Measurements from ENCODE around the gene CADPS. TPM values are rescaled to one million over a fixed set of nuclear protein-coding genes. Genes with fewer than 3 reads are reported as not detected.

The CADPS gene
- total and polyA plus RNA-seq, 11 donors = 3.6 to 37.8 (median 12.9) TPM

DNA sequence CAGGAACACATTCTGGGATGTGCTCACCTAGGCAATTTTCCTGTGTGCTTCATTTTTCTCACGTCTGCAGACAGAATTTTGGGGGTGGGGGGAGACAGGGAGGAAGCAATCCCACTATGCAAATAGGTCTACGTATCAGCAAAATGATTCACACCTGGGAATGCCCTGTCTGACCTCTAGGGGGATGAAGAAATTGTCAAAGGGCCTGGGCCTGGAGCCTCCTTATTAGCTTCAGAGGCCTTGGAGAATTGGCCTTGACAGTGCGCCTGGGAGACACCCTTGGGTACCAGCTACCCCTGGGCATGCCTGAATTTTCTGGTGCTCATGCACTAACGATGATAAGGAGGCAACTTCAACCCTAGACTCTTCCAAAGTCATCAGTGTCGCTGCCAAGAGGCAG is 207.5 kb downstream of the CADPS start:
- ATAC-seq = no peak
- Histone ChIP-seq H3K27ac (no peak overlapping the region), H3K9me3 (no peaks in the 10 kb centered on the region), H3K36me3 (no peaks in the 10 kb centered on the region), H3K27me3 (no peaks in the 10 kb centered on the region), H3K4me3 (no peak overlapping the region), H3K4me1 (peaks cover 0 to 10% (median 0%) of the 10 kb centered on the region in 12 donors)
- intact Hi-C loops (cut with DNase I) = loop anchor here (2.0 to 10.0 kb wide), 11 partner anchors 45 to 560 kb away; partner anchors contain the start of gene CADPS (in 1 of the 10)
- DNase-seq = no peak
- TF ChIP-seq POLR2A (IDR thresholded peaks at IDR 0.05) = no peak
- TF ChIP-seq, protein P1, sequence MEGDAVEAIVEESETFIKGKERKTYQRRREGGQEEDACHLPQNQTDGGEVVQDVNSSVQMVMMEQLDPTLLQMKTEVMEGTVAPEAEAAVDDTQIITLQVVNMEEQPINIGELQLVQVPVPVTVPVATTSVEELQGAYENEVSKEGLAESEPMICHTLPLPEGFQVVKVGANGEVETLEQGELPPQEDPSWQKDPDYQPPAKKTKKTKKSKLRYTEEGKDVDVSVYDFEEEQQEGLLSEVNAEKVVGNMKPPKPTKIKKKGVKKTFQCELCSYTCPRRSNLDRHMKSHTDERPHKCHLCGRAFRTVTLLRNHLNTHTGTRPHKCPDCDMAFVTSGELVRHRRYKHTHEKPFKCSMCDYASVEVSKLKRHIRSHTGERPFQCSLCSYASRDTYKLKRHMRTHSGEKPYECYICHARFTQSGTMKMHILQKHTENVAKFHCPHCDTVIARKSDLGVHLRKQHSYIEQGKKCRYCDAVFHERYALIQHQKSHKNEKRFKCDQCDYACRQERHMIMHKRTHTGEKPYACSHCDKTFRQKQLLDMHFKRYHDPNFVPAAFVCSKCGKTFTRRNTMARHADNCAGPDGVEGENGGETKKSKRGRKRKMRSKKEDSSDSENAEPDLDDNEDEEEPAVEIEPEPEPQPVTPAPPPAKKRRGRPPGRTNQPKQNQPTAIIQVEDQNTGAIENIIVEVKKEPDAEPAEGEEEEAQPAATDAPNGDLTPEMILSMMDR (IDR thresholded peaks at IDR 0.05) = no peak
- WGBS, 4 donors = 69 to 79% (median 73%) methylated on average over 5 of the region's 5 CpGs

DNA sequence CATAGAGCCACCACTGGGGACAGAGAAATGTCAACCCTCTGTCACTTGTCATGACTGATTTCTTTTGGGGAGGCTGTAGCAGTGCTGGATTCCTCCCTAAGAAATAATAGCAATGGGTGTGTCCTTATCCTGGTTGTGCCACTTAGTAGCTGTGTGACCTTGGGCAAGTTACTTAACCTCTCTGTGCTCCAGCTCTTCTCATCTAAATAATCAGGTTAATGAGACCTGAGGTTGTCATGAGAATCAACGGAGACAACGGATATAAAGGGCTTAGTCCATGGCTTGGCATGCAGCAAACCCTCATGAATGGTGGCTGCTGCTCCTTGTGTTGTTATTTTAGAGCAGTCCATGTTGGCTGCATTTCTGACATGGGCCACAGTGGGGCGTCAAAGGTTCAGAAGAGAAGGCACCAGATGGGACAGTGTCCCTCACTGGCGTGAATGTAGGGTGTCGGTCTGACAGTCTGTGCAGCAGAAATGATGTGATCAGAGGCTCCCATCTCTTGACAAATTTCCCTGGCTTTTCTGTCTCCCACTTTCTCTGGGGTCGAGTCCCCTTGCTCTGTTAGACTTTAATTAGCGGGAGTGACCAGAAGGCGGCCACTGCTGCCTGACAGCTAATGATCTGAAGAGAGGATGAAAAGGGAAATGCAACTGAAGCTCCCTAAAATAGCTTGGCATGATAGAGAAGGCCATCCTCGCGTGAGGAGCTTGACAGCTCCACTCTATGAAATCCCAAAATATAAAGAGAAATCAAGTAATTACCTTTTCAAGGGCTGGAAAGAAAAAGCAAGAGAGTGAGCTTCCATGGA is 209.4 kb downstream of the CADPS start:
- ATAC-seq (peak; percentile 38 to 88 (median 85)), DNase-seq (peak; percentile 42 to 67 (median 53))
- no peaks in the 10 kb centered on the region for H3K9me3 ChIP-seq
- TF ChIP-seq POLR2A (IDR thresholded peaks at IDR 0.05) = no peak
- TF ChIP-seq, protein P1 (IDR thresholded peaks at IDR 0.05) = peak; percentile 46 to 71 (median 62)
- 6 to 8% (median 6%) methylated on average over 10 of the region's 10 CpGs for WGBS, 4 donors
- H3K4me3 ChIP-seq = peak overlapping the region in 1 of 12 donors; percentile 21
- H3K27me3 ChIP-seq = no peaks in the 10 kb centered on the region
- H3K36me3 ChIP-seq = no peaks in the 10 kb centered on the region
- peaks cover 0 to 10% (median 0%) of the 10 kb centered on the region in 12 donors for H3K4me1 ChIP-seq
- peak overlapping the region in 2 of 12 donors; percentile 17 to 24 for H3K27ac ChIP-seq
- intact Hi-C loops (cut with DNase I) = loop anchor here (2.0 to 10.0 kb wide), 12 partner anchors 44 to 561 kb away; partner anchors contain the start of gene CADPS (in 2 of the 10)

DNA sequence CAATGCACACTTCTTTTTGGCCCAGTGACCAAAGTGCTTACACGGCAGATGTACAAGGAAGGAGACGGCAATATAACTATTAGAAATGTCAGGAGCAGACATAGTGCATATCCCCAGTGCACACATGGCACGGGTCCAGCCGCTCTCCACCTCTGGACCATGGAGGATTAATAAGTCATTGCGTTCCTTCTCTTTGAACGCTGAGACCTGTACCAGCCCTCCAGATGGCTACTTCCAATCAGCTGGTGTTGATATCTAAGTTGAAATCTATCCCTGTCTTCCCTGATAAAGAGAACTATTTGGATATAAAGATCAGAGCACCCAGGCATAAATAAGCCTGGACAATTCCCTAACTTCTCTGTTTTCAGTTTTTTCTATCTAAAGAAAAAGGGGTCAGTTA is 212.5 kb downstream of the CADPS start:
- Histone ChIP-seq H3K36me3 (no peaks in the 10 kb centered on the region), H3K9me3 (no peaks in the 10 kb centered on the region), H3K4me3 (no peak overlapping the region), H3K27ac (no peak overlapping the region), H3K27me3 (no peaks in the 10 kb centered on the region), H3K4me1 (peaks cover 0 to 6% (median 0%) of the 10 kb centered on the region in 12 donors)
- no peak for DNase-seq
- TF ChIP-seq, protein P1 (IDR thresholded peaks at IDR 0.05) = no peak
- TF ChIP-seq POLR2A (IDR thresholded peaks at IDR 0.05) = no peak
- no peak for ATAC-seq
- intact Hi-C loops (cut with DNase I) = loop anchor here in 5 of 10 donors (10.0 kb wide), 3 partner anchors 212 to 562 kb away; partner anchors contain the start of gene CADPS (in 1 of the 5)
- WGBS, 4 donors = 78 to 82% (median 80%) methylated on average over 6 of the region's 6 CpGs

GRCh38 chr3:62659660-62660059 is 215.6 kb downstream of the CADPS start:
- no peak for ATAC-seq
- no peaks in the 10 kb centered on the region for H3K27me3 ChIP-seq
- intact Hi-C loops (cut with DNase I) = loop anchor here in 5 of 10 donors (10.0 kb wide), 3 partner anchors 215 to 565 kb away; partner anchors contain the start of gene CADPS (in 1 of the 5)
- TF ChIP-seq, protein P1 (IDR thresholded peaks at IDR 0.05) = no peak
- no peak for TF ChIP-seq POLR2A (IDR thresholded peaks at IDR 0.05)
- no peak for DNase-seq
- H3K4me3 ChIP-seq = no peak overlapping the region
- peaks cover 0 to 21% (median 2%) of the 10 kb centered on the region in 12 donors for H3K4me1 ChIP-seq
- no peaks in the 10 kb centered on the region for H3K36me3 ChIP-seq
- no peaks in the 10 kb centered on the region for H3K9me3 ChIP-seq
- 59 to 78% (median 67%) methylated on average over 4 of the region's 4 CpGs for WGBS, 4 donors
- H3K27ac ChIP-seq = no peak overlapping the region
